T1000 (cell line): Measurements from ENCODE around the gene ZNF598.
"Not testable (repeated sequence)": the region's sequence is repeated elsewhere in the genome, so short reads cannot be mapped to it uniquely, and the experiment has no call there.

ENCODE experiments used
- DNase-seq: peaks from one replicate; lab custom pipeline; 2025; ENCODE audit warnings: mixed read lengths; lab: John Stamatoyannopoulos, UW

ZNF598 gene

DNA sequence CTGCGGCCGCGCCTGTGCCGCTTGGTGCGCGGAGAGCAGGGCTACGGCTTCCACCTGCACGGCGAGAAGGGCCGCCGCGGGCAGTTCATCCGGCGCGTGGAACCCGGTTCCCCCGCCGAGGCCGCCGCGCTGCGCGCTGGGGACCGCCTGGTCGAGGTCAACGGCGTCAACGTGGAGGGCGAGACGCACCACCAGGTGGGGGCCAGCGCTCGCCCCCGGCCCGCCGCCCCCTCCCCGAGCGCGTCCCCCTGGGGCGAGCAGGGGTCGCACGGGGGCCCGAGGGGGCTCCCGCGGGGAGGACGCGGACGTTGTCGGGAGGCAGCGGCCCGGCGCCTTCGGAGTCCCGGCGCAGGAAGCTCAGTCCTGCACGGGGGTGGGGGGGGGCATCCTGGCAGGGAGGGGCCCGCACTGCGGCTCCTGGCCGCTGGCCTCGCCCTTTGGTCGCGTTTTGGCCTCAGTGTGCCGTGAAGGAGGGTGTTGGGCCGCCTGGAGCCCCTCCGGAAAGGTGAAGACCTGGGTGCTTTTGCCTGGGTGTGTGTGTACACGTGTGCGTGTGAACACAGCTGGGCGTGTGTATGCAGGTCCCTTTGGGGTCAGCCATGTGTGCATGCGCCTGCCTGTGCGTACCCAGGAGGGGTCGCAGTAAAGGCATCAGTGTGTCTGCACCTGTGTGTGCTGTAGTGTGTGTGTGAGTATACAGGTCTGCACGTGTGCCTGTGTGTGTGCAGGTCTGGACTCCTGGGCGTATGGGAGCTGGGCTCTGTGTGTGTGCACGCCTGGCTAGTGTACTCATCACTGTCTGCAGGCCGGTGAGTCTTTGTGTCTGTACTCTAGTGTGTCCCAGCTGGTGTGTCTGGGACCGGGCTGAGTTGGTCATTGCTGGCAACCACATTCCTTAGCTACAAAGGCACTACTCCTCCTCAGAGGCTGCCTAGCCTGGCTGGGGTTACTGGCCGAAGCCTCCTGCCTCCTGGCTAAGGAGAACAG, 17.7 kb upstream of the ZNF598 start:
- DNase-seq, result no peak

DNA sequence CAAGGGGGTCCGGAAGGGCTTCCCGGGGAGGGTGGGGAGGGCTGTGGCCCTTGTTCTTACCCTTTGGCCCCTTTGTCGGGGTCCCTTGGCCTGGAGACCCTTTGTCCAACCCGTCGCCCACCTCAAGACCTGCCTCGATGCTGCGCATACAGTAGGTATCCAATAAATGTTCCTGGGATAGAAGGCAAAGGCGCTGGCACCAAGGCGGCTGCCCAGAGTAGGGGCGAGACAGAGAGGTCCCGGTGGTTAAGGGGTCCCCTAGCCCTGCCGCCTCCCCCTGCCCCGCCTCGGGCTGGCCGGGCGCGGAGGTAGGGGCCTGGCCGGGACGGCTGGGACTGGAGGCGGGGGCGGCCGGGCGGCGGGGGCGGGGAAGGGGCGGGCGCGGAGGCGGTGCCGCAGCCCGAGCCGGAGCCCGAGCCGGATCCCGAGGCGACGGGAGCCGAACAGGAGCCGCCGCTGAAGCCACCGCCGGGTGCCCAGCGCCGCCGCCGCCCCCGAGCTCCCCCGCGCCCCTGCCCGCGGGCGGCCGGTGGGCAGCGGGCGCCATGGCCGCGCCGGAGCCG, 16.9 kb upstream of the ZNF598 start, which contains the start of gene NHERF2:
NHERF2 (plus strand) TSS at position 442 of the 563 bp plus-strand sequence; CDS start at position 546, 104 bp downstream.
- DNase-seq, result peak; percentile 27

DNA sequence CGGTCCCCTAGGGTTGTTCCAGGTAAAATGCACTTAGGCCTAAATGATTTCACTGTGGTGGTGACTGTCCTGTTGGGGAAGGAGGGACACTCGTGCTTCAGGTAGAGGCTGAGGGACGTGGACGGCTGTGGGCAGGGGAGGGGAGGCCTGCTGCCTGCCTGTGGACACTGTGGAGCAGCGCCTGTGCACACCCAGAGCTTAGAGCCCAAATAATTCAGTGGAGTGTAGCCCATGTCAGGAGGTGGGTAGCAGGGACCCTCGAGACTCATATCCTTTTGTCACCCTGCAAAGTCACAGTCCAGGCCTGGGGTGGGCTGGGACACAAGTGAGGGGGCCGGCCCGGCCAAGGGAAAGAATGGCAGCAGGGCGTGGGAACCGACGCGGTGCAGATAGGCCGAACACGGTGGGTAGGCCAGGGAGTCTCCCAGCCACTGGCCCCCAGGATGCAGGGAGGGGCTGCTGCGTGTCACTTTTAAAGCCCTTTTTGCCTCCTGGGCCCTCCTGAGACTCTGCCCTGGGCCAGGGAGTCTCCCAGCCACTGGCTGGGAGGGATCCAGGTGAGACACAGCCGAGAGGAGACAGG, 16.3 kb upstream of the ZNF598 start:
- no peak for DNase-seq

- DNase-seq, result no peak
Observed at GRCh38 chr16:2025251-2025650, 15.6 kb upstream of the ZNF598 start.

DNA sequence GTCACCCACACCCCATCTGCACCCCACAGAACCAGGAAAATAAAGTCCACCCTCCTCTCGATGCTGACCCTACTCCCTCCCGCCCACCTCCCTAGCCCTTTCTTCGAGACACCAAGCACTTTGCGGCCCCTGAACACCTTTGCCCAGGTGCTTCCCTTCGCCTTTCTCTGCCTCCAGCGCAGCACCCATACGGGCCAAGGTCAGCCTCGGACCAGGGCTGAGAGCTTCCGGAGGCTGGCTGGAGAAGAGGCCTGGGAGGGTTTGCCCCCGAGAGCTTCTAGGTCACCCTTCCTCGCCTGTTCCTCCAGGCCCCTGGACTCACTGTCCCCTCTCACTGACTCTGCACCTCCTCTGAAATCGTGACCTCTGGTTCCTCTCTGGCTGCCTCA, 14.4 kb upstream of the ZNF598 start:
- no peak for DNase-seq

- peak; percentile 93 for DNase-seq
Observed at GRCh38 chr16:2023092-2024031, 13.7 kb upstream of the ZNF598 start.

- peak; percentile 81 for DNase-seq
Observed at GRCh38 chr16:2022723-2023091, 13.1 kb upstream of the ZNF598 start.

- DNase-seq, result no peak
Observed at GRCh38 chr16:2019921-2020831, 10.6 kb upstream of the ZNF598 start.

DNA sequence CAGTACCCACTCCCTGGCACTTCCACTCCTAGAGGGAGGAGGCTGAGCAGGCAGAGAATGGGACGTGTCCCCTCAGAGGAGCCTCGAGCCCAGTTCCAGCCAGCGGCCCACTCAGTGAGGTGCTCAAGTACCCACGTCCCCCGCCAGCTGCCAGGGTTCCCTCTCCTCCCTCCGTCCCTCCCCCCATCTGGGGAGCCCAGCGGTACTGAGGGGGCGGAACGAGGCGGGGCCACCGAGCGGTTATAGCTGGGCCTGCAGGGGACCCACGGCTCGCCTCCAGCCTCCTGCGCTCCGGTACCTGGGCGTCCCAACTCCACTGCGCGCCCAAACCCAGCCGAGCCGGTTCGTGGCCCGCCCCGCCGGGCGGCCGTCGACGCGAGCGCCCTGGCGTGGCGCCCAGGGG, 9.9 kb upstream of the ZNF598 start, which contains the start of gene NPW:
NPW (plus strand) TSS at position 268 of the 403 bp plus-strand sequence.
- no peak for DNase-seq

- no peak for DNase-seq
Observed at GRCh38 chr16:2016407-2016922, 6.8 kb upstream of the ZNF598 start.

- DNase-seq, result no peak
Observed at GRCh38 chr16:2015947-2016208, 6.3 kb upstream of the ZNF598 start.

- DNase-seq, result peak; percentile 69
Observed at GRCh38 chr16:2015117-2015946, 5.7 kb upstream of the ZNF598 start.

DNA sequence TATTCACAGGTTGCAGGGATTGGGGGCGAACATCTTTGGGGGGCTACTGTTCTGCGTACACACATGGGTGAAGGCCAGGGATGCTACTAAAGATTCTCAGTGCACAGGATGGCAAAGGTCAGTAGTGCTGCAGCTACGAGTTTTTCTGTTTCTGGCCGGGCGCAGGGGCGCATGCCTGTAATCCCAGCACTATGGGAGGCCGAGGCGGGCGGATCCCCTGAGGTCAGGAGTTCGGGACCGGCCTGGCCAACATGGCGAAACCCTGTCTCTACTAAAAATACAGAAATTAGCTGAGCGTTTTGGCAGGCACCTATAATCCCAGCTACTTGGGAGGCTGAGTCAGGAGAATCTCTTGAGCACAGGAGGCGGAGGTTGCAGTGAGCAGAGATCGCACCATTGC, 3.9 kb upstream of the ZNF598 start:
- DNase-seq, result no peak

DNA sequence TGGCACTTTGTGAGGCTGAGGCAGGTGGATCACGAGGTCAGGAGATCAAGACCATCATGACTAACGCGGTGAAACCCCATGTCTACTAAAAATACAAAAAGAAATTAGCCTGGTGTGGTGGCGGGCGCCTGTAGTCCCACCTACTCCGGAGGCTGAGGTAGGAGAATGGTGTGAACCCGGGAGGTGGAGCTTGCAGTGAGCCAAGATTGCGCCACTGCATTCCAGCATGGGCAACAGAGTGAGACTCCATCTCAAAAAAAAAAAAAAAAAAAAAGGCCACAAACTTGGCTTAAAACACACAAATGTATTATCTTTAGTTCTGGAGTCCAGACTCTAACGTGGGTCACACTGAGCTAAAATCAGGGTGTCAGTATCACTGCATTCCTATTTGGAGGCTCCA, 2.1 kb upstream of the ZNF598 start:
- DNase-seq, result not testable (repeated sequence)

- no peak for DNase-seq
Observed at GRCh38 chr16:2009164-2009711, 383 bp downstream of the ZNF598 start.

- DNase-seq, result no peak
Observed at GRCh38 chr16:2008631-2009163, 924 bp downstream of the ZNF598 start.

- DNase-seq, result peak; percentile 52
Observed at GRCh38 chr16:2008009-2008526, 1.6 kb downstream of the ZNF598 start.

DNA sequence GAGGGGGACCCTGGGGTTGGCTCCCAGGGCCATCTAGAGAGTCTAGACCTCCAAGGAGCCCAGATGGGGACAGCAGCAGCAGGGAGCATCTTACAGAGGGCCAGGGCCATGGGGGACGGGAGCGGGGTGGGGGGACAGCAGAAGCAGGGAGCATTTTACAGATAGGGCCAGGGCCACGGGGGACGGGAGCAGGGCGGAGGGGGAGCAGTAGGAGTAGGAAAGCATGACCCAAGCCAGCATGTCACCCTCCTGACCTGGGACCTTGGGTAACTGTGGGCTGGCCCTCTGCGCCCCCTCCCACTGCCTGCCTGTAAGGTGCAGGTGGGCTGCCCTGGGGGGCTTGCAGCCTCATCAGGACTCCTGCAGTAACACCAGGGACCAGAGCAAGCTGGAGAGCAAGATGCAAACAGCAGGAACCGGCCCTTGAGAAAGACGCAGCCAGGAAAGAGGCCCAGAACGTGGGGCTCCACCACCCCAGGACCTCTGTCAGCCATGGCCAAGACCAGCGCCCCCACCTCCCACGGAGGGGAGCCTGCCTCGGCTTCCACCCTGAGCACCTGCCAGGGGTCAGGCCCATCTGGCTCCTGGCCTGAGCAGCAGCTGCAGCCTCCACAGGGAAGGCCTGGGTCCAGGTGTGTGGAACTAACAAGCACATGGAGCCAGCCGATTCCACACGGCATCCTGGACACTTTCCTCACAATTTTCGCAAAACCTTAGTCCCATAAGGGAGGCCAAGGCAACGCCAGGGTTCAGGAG, 2.4 kb downstream of the ZNF598 start:
- DNase-seq, result no peak
